GM19372 (cell line): Measurements from ENCODE around the gene EPHB1.
A peak's percentile ranks its signal among the peaks of the same experiment; 100 is the strongest.
"Not testable (repeated sequence)": the region's sequence is repeated elsewhere in the genome, so short reads cannot be mapped to it uniquely, and the experiment has no call there.

Experiments used
- ATAC-seq: cut with Tn5 transposase; IDR thresholded peaks from one replicate; pipeline ENCODE4 v1.9.1; 2021; ENCODE audit warnings: mild to moderate bottlenecking, low read depth, moderate library complexity; ENCODE audit not compliant: unreplicated experiment

The EPHB1 gene

DNA sequence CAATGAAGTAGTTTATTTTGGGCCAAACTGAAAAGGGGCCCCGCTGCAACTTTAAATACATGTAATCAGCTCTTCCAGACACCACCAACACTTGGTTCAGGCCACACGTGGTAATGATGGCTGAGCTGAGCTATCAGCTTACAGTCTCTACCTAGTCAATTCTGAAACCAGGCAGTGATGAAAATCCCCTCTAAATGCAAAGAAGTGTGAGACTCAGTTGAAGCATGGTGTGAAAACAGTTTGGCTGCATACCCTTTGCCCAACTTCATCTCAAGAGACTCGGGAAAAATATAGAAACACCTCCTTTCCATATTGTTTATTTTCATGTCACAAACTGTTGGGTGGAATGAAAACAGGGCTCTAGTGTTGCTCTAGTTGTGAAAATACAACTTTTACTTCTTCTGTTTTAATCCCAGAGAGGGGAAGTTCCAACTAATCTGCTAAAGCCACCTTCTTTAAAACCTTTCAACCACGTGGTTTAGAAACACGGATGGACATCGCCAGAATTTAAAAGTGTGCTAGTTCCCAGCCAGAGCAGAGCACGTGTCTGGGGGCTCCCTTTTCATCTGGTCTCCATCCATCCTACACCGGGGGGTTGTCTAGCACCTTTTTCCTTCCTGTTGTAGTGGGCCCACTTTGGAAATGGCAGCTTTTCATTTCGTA, 229.1 kb downstream of the EPHB1 start:
- peak; percentile 77 for ATAC-seq

DNA sequence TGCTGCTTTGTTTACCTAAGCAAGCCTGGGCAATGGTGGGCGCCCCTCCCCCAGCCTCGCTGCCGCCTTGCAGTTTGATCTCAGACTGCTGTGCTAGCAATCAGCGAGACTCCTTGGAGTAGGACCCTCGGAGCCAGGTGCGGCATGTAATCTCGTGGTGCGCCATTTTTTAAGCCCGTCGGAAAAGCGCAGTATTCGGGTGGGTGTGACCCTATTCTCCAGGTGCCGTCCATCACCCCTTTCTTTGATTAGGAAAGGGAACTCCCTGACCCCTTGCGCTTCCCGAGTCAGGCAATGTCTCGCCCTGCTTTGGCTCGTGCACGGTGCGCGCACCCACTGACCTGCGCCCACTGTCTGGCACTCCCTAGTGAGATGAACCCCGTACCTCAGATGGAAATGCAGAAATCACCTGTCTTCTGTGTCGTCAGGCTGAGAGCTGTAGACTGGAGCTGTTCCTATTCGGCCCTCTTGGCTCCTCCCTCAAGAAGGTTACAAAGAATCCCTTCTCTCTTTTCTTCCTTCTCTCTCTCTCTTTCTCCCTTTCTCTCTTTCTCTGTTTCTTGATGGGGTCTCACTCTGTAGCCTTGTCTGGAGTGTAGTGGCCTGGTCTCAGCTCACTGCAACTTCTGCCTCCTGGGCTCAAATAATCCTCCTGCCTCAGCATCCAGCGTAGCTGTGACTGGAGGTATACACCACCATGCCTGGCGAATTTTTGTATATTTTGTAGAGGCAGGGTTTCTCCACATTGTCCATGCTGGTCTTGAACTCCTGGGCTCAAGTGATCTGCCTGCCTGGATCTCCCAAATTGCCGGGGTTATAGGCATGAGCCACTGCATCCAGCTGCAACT, 235.9 kb downstream of the EPHB1 start:
- ATAC-seq, result not testable (repeated sequence)

DNA sequence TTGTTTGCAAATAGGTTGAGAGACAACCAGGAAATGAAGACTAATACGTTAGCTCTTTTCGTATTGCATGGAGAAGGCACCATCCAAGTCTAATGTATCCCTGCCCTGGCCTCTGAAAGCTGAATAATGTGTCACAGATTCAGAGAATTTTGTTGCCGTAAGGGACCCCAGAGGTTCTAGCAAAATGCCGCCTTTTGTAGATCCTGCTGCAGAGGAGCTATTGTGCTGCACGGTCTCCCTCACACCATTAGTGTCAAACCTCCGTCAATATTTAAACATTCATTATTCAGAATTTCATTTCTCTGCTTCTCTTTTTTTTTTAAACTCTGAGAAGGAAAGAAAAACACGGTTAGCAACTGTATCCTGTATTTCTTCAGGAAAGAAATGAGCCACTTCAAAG, 238.7 kb downstream of the EPHB1 start:
- ATAC-seq, result no peak

DNA sequence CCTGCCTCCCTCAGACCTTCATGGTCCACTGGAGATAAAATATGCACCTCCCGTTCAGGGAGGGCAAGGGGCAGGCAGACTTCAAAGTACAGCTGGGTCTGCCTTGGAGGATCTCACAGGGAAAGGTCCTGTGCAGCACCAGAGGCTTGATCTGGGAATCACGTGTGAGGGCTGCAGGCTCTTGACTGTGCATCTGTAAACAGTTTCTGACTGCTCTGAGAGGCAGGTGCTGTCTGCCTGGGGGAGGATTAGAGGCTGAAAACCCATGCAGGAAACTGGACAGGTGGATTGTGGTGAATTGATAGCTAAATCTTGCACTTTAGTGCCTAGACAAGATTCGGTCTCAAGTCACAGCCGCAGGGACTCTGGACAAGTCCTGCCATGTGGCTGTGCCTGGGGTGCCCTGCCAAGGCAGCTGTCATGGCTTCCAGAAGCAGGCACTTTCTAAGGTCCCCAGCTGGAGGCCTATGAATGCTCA, 239.3 kb downstream of the EPHB1 start:
- ATAC-seq, result no peak

- ATAC-seq, result no peak
Observed at GRCh38 chr3:135034891-135035440, 239.9 kb downstream of the EPHB1 start.

DNA sequence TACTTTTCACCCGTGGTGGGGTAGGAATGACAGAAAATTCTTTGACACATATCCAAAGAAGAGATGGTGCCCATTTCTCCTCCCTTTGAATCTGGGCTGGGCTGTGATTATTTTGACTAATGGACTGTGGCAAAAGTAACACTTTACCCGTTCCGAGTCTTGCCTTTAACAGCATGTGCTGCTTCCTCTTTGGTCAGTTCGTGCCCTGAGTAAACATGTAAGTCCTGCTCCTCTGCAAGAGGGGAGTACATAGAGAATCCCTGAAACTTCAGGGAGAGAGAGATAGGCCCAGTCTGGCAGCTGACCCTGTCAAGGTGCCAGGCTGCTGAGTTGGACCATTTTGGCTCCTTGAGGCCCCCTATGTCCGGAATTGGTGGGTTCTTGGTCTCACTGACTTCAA, 243.1 kb downstream of the EPHB1 start:
- ATAC-seq, result no peak

GRCh38 chr3:135039536-135039935, 244.5 kb downstream of the EPHB1 start:
- not testable (repeated sequence) for ATAC-seq

GRCh38 chr3:135040321-135041240, 245.5 kb downstream of the EPHB1 start:
- ATAC-seq, result no peak

GRCh38 chr3:135041601-135042000, 246.5 kb downstream of the EPHB1 start:
- no peak for ATAC-seq

GRCh38 chr3:135047061-135047460, 252.0 kb downstream of the EPHB1 start:
- ATAC-seq, result no peak

GRCh38 chr3:135050536-135050935, 255.5 kb downstream of the EPHB1 start:
- ATAC-seq, result no peak

- no peak for ATAC-seq
Observed at GRCh38 chr3:135051409-135051973, 256.4 kb downstream of the EPHB1 start.

GRCh38 chr3:135055449-135055848, 260.4 kb downstream of the EPHB1 start:
- no peak for ATAC-seq

DNA sequence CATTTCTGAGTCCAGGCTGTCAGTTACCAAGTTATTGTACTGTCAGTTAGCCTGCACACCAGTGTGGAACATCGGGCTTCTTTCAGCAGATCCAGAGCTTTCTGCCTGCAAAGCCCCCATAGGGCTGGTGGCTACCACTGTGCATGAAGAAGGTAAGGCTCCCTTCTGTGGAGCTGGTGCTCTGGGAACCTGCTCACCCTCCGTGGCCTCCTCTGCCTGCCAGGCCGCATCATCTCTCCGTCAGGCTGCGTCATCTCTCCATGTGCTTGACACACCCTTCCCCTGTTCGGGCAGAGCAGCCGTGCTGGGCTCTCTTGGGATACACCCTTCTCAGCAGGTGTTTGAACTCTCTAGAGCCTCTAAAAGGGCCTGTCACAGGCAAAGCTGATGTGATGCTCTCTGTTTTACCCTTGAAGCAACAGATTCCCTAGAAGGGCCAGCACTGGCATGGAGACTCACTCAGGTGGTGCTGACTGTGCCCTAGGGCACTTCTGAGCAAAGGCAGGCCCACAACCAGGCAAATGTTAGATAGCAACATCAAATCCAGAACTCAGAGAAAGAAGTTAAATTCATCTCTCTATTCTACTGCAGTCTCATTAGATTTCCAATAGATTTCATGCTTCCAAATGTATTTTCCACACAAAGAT, 261.1 kb downstream of the EPHB1 start:
- ATAC-seq, result no peak

GRCh38 chr3:135056733-135057310, 261.8 kb downstream of the EPHB1 start:
- no peak for ATAC-seq

DNA sequence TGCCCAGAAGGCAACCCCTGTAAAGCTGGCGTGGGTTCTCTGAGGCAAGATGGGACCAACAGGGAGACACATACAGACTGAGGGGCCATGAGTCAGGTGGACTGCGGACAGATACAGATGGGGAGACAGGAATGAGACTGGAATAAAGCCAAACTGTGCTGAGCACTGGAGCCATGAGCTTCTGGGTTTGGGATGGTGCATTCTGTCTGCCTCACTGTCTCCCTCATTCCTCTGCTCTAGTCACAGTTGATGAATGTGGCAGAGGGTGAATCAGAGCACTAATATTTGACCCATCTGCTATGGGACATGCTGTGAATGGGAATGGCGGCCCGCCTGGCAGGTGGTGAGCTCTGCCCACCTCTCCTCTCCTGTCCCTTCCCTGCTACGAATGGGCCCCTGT, 262.9 kb downstream of the EPHB1 start:
- no peak for ATAC-seq

- ATAC-seq, result no peak
Observed at GRCh38 chr3:135059580-135059979, 264.5 kb downstream of the EPHB1 start.

DNA sequence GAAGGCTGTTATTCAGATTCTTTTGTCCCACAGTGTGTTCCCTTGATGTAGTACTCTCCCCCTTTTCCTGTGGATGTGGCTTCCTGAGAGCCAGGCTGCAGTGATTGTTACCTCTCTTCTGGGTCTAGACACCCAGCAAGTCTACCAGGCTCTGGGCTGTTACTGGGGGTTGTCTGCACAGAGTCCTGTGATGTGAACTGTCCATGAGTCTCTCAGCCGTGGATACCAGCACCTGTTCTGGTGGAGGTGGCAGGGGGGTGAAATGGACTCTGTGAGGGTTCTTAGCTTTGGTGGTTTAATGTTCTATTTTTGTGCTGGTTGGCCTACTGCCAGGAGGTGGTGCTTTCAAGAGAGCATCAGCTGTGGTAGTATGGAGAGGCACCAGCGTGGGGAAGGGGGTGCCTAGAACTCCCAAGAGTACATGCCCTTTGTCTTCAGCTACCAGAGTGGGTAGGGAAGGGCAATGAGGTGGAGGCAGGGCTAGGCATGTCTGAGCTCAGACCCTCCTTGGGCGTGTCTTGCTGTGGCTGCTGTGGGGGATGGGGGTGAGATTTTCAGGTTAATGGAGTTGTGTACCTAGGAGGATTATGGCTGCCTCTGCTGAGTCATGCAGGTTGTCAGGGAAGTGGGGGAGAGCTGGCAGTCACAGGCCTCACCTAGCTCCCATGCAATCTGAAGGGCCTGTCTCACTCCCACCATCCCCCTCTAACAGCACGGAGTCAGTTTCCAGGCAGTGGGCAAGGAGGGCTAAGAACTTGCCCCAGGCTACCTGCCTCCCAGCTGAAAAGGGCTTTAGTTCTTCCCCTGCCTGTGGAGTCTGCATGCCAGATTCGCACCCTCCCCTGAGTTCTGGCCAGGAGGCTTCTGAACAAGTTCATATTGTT, 272.0 kb downstream of the EPHB1 start:
- ATAC-seq, result not testable (repeated sequence)
